Measurements from ENCODE around the gene LRTM1.
A peak's percentile ranks its signal among the peaks of the same experiment; 100 is the strongest.

Gene LRTM1

DNA sequence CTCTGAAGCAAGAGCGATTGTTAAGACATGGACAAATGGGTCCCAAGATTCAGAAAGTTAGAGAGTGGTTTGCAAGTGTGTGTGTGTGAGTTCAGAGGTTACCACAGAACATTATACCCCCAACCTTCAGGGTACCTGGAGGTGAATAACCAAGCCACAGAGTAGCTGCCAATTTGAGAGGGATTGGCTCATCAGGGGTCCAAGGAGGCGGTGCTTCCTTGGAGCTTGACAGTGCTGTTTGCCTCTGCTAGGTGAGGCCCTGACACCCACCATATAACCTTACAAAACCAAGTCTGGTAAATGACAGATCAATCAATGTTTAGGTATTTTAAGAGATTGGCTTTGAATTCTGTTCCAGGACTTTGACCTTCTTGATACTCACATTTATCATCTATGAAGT, 35.7 kb downstream of the LRTM1 start:
- no peak for DNase-seq (ENCODE audit: low spot score)

- DNase-seq (ENCODE audit: low spot score): peak; percentile 56
Observed at GRCh38 chr3:54891540-54891897, 36.3 kb downstream of the LRTM1 start.

- no peak for DNase-seq (ENCODE audit: low spot score)
Observed at GRCh38 chr3:54889731-54890130, 38.1 kb downstream of the LRTM1 start.

GRCh38 chr3:54888873-54889272, 39.0 kb downstream of the LRTM1 start:
- no peak for DNase-seq (ENCODE audit: low spot score)

- no peak for DNase-seq (ENCODE audit: low spot score)
Observed at GRCh38 chr3:54888162-54888561, 39.7 kb downstream of the LRTM1 start.

DNA sequence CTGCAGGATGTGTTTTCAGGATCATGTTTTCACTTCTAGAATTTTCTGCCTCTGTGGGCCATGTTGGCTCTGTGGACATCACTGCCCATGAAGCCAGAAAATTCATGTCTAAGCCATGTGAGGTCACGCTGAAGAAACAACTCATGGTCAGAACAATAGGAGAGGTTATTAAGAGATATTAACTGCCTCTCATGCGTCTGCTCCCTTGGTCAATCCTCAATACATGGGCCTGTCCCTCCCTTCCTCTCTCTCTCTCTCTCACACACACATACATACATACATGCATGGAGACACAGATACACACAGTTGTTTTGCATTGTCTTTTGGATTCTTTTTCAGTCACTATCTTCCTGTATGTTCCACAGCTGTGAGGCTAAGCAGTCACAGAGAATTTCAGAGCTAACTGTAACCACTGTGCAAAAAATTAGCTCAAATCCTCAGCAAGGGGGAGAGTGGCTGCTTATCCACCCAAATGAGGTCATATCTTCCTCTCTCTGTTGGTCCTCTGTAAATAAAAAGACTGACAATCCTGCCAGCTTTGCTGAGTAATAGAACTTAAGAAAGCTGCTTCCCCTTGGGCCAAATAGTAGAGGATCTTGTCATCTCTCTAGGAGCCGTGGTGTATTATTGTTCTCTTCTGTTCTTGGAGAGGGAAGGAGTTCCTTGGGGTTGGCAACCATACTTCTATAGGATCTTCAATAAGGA, 45.6 kb downstream of the LRTM1 start:
- no peak for DNase-seq (ENCODE audit: low spot score)

DNA sequence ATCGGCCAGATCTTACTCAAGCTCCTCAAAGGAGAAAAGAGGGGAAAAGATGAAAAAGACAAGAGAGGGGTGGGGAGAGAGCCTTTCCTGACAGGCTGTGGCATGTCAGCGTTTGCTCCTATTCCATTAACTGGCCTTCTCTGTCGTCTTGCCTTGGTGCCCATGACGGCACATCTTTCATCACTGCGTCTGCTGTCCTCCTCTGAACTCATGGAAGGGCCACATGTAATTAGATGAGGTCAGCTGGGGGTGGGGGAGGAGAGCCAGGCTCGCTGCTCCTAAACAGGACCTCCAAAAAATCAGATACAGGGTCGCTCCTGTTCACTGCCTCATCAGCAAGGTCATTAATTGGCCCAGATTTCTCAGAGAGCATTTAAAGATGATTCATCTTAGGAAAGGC, 49.7 kb downstream of the LRTM1 start:
- DNase-seq (ENCODE audit: low spot score): no peak

DNA sequence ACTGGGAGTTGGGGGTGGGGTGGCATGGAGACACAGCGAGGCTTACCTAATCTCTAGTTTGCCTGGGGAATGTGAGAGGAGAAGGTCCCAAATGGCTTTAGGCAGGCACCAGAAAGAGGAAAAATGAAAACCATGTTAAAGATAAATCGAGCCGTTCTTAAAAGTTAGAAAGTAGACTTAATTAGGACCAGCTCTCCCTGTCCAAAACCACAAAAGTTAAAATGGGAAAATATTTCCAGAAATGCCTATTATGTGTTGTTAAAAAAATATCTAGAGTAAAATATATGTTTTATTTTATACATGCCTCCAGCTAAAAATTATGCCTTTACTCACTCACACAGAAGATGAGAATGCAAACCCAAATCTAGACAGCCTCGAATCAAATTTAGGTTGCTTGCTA, 50.1 kb downstream of the LRTM1 start:
- no peak for DNase-seq (ENCODE audit: low spot score)

DNA sequence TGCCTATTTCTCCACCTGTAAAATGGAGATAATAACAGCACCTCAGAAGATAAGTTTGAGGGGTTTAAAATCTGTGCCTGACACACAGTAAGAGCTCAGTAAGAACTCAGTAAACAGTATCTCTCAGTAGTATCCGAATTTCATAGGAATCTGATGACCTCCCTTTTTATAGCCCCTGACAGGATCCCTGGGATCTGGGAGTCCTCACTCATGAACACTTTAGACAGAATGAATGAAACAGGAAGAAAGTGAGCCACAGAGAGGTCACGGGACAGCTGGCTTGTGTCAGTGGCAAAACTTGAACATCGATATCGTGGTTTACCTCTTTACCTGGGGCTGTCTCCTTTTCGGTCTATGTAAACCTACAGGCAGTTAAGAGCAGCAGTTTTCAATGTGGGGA, 51.2 kb downstream of the LRTM1 start:
- DNase-seq (ENCODE audit: low spot score): no peak

DNA sequence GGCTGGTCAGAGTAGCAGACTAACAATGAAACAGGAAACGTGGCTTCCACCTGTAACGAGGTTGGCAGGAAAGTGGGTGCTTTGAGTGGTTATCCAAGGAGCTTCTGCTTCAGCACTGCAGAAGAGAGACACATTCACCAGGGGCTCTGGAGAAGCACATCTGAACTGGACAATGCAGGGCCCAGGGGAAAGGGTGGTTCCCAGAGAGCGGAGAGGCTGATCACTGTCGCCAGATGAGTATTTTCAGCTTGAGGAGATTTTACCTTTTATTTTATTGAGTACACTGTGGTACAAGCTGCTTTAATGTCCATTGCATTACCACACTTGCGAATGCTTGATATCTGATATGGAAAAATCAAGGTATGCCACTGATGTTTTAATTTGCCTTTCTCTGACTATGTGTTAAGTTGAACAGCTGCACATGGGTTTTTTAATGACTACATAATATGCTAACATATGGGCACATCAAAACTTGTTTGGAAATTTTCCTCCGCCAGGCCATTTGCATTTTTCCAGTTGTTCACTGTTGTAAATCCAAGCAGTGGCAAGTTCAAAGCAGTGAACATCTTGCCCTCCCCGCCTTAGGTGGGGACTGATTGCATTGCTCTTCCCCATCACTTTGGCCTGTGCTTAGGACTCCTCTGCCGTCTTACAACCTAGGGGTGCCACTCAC, 52.1 kb downstream of the LRTM1 start:
- DNase-seq (ENCODE audit: low spot score): no peak

- no peak for DNase-seq (ENCODE audit: low spot score)
Observed at GRCh38 chr3:54874816-54875556, 52.9 kb downstream of the LRTM1 start.

GRCh38 chr3:54873059-54874010, 54.5 kb downstream of the LRTM1 start:
- no peak for DNase-seq (ENCODE audit: low spot score)

- DNase-seq (ENCODE audit: low spot score): no peak
Observed at GRCh38 chr3:54871867-54872266, 56.0 kb downstream of the LRTM1 start.

- peak; percentile 83 for DNase-seq (ENCODE audit: low spot score)
Observed at GRCh38 chr3:54870423-54870822, 57.4 kb downstream of the LRTM1 start.
